ENCODE data around the gene BANF1.

BANF1 gene

GRCh38 chr11:65976216-65977176 is 25.8 kb upstream of the BANF1 start:
- H4K20me1 ChIP-seq (ENCODE audit: insufficient read depth, low read length): no peaks in the 10 kb centered on the region
- H3K27me3 ChIP-seq (ENCODE audit: low read depth, low read length): no peaks in the 10 kb centered on the region
- TF ChIP-seq EZH2phosphoT487 (IDR thresholded peaks at IDR 0.05; ENCODE audit: low read depth) (no peak), CTCF (IDR thresholded peaks at IDR 0.05; ENCODE audit: low read depth, low read length) (no peak)
- no peak overlapping the region for H3K4me3 ChIP-seq (ENCODE audit: low read length)
- H3K79me2 ChIP-seq (ENCODE audit: low read length): no peaks in the 10 kb centered on the region
- H3K9ac ChIP-seq (ENCODE audit: low read length): no peak overlapping the region
- H3K27ac ChIP-seq (ENCODE audit: low read length): no peak overlapping the region
- H2AFZ ChIP-seq (ENCODE audit: low read depth, low read length): no peak overlapping the region
- H3K9me3 ChIP-seq (ENCODE audit: insufficient read depth, low read length): no peaks in the 10 kb centered on the region
- no peak overlapping the region for H3K4me2 ChIP-seq (ENCODE audit: low read length)
- H3K4me1 ChIP-seq (ENCODE audit: low read length): no peaks in the 10 kb centered on the region
- H3K36me3 ChIP-seq (replicated peaks; ENCODE audit: low read depth, low read length): peaks cover 28% of the 10 kb centered on the region

- H3K9me3 ChIP-seq (ENCODE audit: insufficient read depth, low read length): no peaks in the 10 kb centered on the region
- H3K36me3 ChIP-seq (replicated peaks; ENCODE audit: low read depth, low read length): peaks cover 23% of the 10 kb centered on the region
- H3K27ac ChIP-seq (ENCODE audit: low read length): no peak overlapping the region
- H3K4me1 ChIP-seq (ENCODE audit: low read length): no peaks in the 10 kb centered on the region
- TF ChIP-seq EZH2phosphoT487 (IDR thresholded peaks at IDR 0.05; ENCODE audit: low read depth): no peak
- no peaks in the 10 kb centered on the region for H3K79me2 ChIP-seq (ENCODE audit: low read length)
- no peaks in the 10 kb centered on the region for H4K20me1 ChIP-seq (ENCODE audit: insufficient read depth, low read length)
- no peak overlapping the region for H3K4me2 ChIP-seq (ENCODE audit: low read length)
- no peak overlapping the region for H2AFZ ChIP-seq (ENCODE audit: low read depth, low read length)
- H3K4me3 ChIP-seq (ENCODE audit: low read length): no peak overlapping the region
- H3K9ac ChIP-seq (ENCODE audit: low read length): no peak overlapping the region
- H3K27me3 ChIP-seq (ENCODE audit: low read depth, low read length): no peaks in the 10 kb centered on the region
These were observed 24.5 kb upstream of the BANF1 start for GRCh38 chr11:65977621-65978390.

GRCh38 chr11:65978391-65979238 is 23.7 kb upstream of the BANF1 start:
- no peaks in the 10 kb centered on the region for H4K20me1 ChIP-seq (ENCODE audit: insufficient read depth, low read length)
- peaks cover 16% of the 10 kb centered on the region for H3K36me3 ChIP-seq (replicated peaks; ENCODE audit: low read depth, low read length)
- no peaks in the 10 kb centered on the region for H3K79me2 ChIP-seq (ENCODE audit: low read length)
- H3K4me1 ChIP-seq (ENCODE audit: low read length): no peaks in the 10 kb centered on the region
- H3K9ac ChIP-seq (ENCODE audit: low read length): no peak overlapping the region
- H3K27me3 ChIP-seq (ENCODE audit: low read depth, low read length): no peaks in the 10 kb centered on the region
- H3K9me3 ChIP-seq (ENCODE audit: insufficient read depth, low read length): no peaks in the 10 kb centered on the region
- H3K4me2 ChIP-seq (ENCODE audit: low read length): no peak overlapping the region
- no peak overlapping the region for H3K27ac ChIP-seq (ENCODE audit: low read length)
- H3K4me3 ChIP-seq (ENCODE audit: low read length): no peak overlapping the region
- TF ChIP-seq EZH2phosphoT487 (IDR thresholded peaks at IDR 0.05; ENCODE audit: low read depth): no peak
- no peak for TF ChIP-seq CTCF (IDR thresholded peaks at IDR 0.05; ENCODE audit: low read depth, low read length)
- H2AFZ ChIP-seq (ENCODE audit: low read depth, low read length): no peak overlapping the region

- no peak for TF ChIP-seq CTCF (IDR thresholded peaks at IDR 0.05; ENCODE audit: low read depth, low read length)
- TF ChIP-seq EZH2phosphoT487 (IDR thresholded peaks at IDR 0.05; ENCODE audit: low read depth): no peak
- Histone ChIP-seq H3K36me3 (replicated peaks; ENCODE audit: low read depth, low read length) (peaks cover 14% of the 10 kb centered on the region), H3K9ac (ENCODE audit: low read length) (no peak overlapping the region), H3K79me2 (ENCODE audit: low read length) (no peaks in the 10 kb centered on the region), H3K4me3 (ENCODE audit: low read length) (no peak overlapping the region), H3K9me3 (ENCODE audit: insufficient read depth, low read length) (no peaks in the 10 kb centered on the region), H3K27me3 (ENCODE audit: low read depth, low read length) (no peaks in the 10 kb centered on the region), H3K4me2 (ENCODE audit: low read length) (no peak overlapping the region), H3K4me1 (ENCODE audit: low read length) (no peaks in the 10 kb centered on the region), H4K20me1 (ENCODE audit: insufficient read depth, low read length) (no peaks in the 10 kb centered on the region), H2AFZ (ENCODE audit: low read depth, low read length) (no peak overlapping the region), H3K27ac (ENCODE audit: low read length) (no peak overlapping the region)
These were observed 23.0 kb upstream of the BANF1 start for GRCh38 chr11:65979261-65979759.
